8988T (cell line): ENCODE measurements around the gene MT1B.
"Not testable (repeated sequence)": the region's sequence is repeated elsewhere in the genome, so short reads cannot be mapped to it uniquely, and the experiment has no call there.

Experiments used
- DNase-seq: peaks from one replicate; pipeline ENCODE4 v3.0.0; 2011

MT1B gene

GRCh38 chr16:56640076-56640475, 11.6 kb upstream of the MT1B start:
- no peak for DNase-seq

DNA sequence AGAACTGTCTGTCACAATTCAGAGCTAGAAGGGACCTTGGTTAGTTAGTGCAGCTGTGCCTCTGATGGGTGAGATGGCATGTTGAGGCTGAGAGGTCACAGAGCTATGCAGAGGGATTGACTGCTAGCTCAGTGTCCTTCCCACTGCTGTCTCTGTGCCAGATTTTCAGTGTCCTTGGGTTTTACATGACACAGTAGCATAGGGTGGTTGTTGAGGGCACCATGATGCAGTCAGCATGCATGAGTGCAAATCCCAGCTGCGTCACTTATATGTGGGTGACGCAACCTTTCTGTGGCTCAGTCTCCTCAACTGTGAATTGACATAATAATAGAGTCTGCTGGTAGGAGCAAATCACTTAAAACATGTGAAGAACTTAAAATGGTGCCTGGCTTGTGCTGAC, 10.5 kb upstream of the MT1B start:
- DNase-seq, result no peak

DNA sequence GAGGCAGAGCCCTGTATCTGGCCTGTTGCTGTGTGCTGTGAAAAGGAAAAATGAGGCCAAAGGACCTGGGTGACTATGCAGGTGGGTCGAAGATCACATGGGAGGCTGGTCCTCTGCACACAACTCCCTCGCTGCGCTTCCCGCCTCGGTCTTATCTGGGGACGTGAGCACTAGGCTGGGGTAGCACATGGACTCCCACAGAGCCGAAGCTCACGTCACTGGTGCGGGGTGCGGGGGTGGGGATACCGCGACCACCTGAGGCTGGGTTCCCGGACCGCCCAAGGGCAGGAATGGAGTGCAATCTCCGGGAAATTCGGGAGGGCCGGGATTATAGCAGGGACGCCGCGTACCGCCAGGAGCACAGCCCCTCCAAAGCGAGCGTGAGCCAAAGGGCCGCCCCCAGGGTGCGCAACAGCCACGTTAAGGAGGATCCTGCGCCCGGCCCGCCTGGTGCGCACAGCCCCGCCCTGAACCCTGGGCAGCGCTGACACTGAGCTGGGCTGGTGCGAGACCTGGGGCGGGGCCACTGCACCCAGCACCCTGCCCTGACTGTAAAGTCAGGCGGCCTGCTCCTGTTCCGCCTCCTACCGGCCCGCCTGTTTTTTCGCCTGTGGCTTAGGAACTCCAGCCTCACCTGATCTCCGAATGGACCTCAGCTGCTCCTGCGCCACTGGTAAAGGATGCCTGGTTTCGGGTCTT, 8.5 kb upstream of the MT1B start:
- DNase-seq, result peak; percentile 96

DNA sequence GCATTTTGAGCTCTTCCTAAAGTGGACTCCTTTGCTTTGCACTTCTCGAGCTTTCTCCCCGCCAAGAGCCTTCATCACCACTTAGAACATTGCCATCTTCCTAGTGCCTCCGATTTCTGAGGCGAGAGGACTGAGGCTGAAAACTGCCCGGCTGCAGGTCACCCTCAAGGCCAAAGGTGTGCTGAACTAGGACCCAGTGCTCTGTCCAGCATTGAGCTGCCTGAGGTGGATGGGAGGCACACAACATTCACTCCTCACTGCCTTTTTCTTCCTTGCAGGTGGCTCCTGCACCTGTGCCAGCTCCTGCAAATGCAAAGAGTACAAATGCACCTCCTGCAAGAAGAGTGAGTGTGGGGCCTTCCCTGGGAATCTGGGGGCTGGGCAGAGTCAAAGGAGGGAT, 7.9 kb upstream of the MT1B start:
- DNase-seq, result no peak

- DNase-seq, result no peak
These were observed 6.4 kb upstream of the MT1B start for GRCh38 chr16:56645311-56645710.

DNA sequence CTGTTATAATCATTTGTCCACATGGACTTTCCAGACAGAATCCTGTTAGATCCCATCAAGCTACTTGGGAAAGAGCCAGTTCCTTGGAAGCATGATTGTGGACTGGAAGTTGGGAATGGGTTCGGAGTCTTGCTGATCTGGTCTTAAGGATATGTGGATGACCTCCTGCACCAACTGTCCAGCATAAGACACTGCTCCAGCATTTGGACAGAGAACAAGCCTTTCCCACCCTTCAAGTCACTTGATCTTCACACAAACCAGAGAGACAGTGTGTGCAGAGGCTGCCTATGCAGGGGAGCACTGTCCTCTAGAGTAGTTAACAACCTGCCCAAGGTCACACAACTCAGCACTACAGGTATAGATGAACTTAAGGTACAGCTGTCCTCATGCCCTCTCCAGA, 5.8 kb upstream of the MT1B start:
- DNase-seq, result no peak

DNA sequence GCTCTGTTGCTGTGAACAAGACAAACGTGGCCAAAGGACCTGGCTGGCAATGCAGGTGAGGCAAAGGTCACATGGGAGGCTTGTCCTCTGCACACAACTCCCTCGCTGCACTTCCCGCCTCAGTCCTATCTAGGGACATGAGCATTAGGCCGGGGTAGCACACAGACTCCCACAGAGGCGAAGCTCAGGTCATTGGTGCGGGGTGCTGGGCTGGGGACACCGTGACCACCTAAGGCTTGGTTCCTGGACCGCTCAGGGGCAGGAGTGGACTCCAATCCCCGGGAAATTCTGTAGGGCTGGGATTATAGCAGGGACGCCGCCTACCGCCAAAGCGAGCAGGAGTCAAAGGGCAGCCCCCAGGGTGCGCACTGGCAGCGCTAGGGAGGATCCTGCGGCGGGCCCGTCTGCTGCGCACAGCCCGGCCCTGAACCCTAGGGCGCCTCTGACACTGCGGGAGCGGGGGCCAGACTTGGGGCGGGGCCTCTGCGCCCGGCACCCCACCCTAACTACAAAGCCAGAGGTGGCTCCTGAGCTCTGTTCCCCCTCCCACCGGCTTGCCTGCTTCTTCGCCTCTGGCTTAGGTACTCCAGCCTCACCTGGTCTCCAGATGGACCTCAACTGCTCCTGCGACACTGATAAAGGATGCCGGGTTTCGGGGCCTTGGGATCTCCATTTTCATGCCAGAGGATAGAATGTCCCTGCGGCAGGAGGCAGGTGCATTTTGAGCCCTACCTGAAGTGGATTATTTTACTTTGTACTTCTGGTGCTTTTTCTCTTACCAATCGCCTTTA, 3.9 kb upstream of the MT1B start:
- DNase-seq, result no peak

DNA sequence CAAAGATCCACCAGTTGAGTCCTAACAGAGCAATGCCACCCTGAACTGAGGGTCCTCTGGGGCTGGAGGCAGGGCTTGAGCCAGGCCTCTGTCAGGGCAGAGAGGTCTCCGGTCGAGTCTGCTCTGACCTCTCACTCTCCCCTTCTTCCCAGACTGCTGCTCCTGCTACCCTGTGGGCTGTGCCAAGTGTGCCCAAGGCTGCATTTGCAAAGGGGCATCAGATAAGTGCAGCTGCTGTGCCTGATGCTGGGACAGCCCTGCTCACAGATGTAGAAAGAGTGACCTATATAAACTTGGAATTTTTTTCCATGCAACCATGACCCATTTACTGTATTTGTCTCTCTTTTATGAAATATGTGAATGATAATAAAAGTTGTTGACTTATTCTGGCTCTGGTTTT, 2.4 kb upstream of the MT1B start:
- no peak for DNase-seq

DNA sequence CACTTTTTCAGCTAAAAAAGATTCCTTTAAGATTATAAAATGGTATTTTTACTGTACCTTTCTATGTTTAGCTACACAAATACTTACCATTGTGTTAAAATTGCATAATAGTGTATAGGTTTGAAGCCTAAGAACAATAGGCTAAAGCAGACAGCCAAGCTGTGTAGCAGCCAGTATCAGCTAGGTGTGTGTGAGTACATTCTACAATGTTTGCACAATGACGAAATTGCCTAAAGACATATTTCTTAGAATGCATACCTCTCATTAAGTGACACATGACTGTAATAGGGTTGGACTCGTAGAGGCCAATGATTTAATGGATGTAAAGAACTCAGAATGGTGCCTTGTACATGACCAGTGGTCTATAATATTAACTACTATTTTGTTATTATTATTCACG, 1.9 kb upstream of the MT1B start:
- no peak for DNase-seq

- DNase-seq, result no peak
These were observed 914 bp downstream of the MT1B start for GRCh38 chr16:56652600-56652999.

GRCh38 chr16:56653218-56653617, 1.5 kb downstream of the MT1B start:
- DNase-seq, result no peak

GRCh38 chr16:56657555-56658326, 6.1 kb downstream of the MT1B start, which contains the start of gene MT1F:
Gene MT1F, plus strand, starts transcription at chr16:56657959. Its CDS starts 100 bp downstream, at chr16:56658059.
- DNase-seq, result peak; percentile 85

- DNase-seq, result no peak
These were observed 6.7 kb downstream of the MT1B start for GRCh38 chr16:56658327-56658875.

GRCh38 chr16:56662357-56663354, 11.0 kb downstream of the MT1B start:
- DNase-seq, result no peak

DNA sequence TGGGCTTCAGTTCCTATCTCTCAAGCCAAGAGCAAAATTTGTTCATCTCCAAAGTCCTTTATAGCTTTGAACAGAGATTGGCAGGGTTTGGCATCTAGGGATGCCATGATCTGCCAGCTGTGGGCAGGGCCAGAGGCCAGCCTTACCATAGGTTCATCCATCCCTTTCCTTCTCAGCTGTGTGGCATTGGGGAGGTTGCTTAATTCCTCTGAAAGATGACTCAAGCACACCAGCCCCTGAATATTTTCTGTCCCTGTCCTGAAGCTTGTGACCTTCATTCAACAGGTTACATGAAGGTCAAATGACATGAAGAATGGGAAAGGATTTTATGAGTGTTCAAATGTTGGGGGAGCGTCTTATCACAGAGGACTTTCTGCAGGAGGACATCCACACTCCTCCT, 12.8 kb downstream of the MT1B start:
- DNase-seq, result no peak

- not testable (repeated sequence) for DNase-seq
These were observed 13.9 kb downstream of the MT1B start for GRCh38 chr16:56665286-56666261.

DNA sequence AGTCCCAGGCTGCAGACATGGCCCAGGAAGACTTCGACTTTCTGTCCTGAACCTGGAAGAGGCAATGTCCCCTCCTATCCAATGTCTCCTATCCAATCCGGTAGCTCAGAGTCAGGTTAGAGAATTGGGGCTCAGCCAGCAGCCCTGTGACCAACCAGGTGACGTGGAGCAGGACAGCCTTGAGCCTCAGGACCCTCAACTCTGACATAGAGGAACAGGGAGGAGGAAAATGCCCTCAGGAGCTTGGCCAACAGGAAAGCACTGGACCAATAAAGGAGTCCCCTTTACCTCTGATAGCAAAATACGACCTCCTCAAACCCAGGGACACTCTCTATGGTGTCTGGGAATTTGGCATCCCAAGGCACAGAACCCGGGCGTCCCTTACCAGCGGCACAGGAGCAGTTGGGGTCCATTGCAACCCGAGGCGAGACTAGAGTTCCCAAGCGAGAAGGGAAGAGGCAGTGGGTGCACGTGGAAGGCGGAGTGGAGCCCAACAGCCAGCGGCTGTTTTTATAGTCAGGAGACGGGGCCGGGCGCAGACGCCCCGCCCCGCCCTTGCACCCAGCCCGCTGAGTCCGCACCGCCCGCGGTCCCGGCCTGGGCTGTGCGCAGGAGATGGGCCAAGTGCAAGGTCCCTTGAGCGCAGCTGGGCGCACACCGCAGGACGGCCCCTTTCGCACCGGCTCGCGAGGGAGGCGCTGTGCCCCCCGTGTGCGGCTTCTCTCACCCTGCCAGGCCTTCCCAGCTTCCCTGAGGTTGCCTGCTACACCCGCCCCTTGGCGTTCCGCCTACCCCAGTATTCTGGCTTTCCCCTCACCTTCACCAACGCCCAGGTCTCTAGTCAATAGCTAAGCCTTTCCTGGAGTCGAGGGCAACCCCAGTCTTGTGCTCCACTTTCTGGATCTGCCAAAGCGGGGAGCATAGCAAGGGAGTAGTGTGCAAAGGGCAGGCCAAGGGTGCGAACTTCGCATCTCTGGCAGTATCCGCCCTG, 16.2 kb downstream of the MT1B start, which contains the start of gene MT1G:
MT1G (minus strand) TSS at position 485 of the 991 bp plus-strand sequence; CDS start at position 413, 72 bp downstream.
- DNase-seq, result no peak

DNA sequence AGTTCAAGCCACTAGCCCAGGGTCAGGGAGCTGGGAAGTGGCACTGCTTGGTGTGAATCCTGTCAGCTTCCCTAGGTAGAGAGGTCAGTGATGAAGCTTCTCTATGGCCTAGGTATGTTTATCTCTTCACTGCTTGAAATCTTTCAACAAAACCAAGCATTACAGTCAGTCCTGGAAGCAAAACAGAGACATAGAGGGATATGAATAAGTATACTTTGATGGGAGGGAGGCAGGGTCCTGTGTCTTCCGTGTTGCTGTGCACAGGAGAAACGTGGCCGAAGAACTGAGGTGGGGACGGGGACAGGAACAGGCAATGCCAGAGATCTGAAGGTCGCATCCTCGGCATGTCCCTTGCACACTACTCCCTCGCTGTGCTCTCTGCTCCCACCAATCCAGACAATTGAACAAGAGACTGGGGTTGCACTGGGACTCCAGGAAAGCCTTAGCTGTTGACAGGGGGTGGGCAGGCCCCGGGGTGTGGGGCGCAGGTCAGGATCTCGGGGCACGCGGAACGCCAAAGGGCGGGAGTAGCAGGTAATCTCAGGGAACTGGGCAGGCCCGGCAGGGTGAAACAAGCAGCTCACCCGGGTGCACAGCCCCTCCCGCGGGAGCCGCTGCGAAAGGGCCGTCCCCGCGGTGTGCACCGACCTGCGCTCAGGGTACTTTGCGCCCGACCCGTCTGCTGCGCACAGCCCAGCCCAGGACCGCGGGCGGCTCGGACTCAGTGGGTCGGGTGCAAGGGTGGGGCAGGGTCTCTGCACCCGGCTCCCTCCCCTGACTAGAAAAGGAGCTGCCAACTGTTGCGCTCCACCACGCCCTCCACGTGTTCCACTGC, 17.5 kb downstream of the MT1B start, which contains the start of gene MT1H:
MT1H (plus strand) TSS at position 810 of the 835 bp plus-strand sequence. CDS start 71 bp downstream, outside the sequence.
- DNase-seq, result no peak
